ENCODE results near the gene SEZ6L. TPM values are rescaled to one million over a fixed set of nuclear protein-coding genes. Genes with fewer than 3 reads are reported as not detected.

Gene SEZ6L
- total RNA-seq, 2 donors from 2014 or later = 0.09 to 0.14 TPM

DNA sequence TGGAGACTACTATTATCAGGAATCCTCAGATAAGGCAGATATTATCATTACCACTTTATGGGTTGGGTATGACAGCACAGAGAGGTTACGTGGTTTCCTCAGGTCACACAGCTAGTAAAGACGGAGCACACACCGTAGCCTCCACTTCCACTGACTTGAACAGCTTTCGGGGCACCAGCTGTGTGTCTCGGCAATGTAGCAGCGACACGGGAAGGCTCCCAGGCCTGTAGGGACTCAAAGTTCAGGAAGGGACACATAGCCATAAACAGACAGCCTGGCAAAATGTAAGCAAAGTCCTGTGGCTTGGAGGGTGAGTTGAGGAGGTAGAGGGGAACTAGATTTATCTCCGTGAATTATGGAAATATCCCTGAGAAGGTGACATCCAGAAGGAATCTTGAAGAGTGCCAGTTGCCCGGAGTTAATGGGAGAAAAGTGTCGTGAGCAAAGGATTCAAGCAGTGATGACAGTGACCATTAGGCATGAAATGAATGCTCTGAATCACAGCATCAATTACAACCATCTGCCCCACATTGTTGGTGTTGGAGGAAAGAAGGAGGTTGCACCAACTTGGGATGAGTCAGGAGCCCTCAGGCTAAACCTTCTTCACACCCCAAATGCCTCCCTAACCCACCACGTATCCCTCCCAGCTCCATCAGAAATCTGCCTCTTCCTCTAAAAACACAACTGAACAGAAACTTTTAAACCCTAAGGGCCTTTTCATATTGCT is 153.1 kb downstream of the SEZ6L start:
- intact Hi-C loops (cut with DNase I) = no loop called here
- no peak for DNase-seq (ENCODE audit: low spot score)

- DNase-seq (ENCODE audit: low spot score) = no peak
- intact Hi-C loops (cut with DNase I) = no loop called here
Measured at GRCh38 chr22:26323013-26323412, 153.8 kb downstream of the SEZ6L start.

DNA sequence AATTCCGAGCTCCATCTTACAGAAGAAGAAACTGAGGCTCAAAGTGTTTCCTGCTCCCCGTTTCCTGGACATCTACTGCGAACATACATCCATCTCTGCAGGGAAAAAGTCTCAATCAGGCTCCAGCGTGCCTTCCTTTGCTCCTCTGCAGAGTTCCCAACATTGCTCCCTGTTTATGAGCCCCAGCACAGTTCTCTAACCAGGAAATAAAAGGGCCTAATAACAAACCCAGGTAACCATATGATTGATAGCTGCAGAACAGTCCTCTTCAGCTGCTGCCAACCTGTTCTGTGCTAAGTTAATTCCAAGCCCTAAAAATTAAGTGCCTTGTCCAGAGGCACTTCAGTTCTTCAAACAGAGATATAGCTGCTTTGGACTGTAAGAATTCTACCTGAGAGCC is 154.9 kb downstream of the SEZ6L start:
- no peak for DNase-seq (ENCODE audit: low spot score)
- intact Hi-C loops (cut with DNase I) = no loop called here

DNA sequence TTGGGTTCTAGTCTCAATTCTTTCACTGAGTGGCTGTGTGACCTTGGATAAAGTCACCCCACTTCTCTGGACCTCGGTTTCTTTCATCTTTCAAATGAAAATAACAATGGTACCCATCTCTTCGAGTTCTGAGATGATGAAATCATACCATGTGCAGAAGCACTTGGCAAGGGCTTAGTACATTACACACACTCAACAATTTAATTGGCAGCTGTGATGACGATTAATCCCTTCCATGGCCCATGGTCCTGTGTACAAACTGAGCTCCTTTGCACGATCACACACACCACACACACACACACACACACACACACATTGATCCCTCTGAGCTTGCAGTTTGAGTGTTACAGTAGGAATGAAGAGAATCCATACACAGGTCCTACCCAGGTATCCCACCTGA is 156.4 kb downstream of the SEZ6L start:
- DNase-seq (ENCODE audit: low spot score) = no peak
- intact Hi-C loops (cut with DNase I) = no loop called here

DNA sequence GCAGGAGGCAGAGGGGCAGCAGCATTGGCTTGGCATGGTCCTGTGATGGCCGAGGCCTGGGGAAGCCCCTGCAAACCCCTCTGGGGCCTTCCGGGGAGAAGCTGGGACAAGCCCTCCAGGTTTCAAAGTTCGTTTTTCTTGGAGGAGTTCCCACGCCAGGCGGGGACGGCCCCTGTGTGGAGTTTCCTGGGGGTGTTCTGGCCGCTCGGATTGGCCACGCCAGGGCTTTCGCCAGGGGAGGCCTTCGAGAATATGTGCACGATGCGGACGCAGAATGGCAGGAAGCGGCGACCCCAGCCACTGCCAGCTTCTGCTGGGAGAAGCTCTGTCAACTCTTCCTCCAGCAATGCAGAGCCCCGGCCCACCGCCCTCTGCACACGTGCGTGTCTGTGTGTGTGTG is 157.5 kb downstream of the SEZ6L start:
- DNase-seq (ENCODE audit: low spot score) = no peak
- intact Hi-C loops (cut with DNase I) = no loop called here

- no peak for DNase-seq (ENCODE audit: low spot score)
- intact Hi-C loops (cut with DNase I) = no loop called here
Measured at GRCh38 chr22:26327306-26327705, 158.0 kb downstream of the SEZ6L start.

- DNase-seq (ENCODE audit: low spot score) = no peak
- intact Hi-C loops (cut with DNase I) = no loop called here
Measured at GRCh38 chr22:26328221-26328620, 159.0 kb downstream of the SEZ6L start.

DNA sequence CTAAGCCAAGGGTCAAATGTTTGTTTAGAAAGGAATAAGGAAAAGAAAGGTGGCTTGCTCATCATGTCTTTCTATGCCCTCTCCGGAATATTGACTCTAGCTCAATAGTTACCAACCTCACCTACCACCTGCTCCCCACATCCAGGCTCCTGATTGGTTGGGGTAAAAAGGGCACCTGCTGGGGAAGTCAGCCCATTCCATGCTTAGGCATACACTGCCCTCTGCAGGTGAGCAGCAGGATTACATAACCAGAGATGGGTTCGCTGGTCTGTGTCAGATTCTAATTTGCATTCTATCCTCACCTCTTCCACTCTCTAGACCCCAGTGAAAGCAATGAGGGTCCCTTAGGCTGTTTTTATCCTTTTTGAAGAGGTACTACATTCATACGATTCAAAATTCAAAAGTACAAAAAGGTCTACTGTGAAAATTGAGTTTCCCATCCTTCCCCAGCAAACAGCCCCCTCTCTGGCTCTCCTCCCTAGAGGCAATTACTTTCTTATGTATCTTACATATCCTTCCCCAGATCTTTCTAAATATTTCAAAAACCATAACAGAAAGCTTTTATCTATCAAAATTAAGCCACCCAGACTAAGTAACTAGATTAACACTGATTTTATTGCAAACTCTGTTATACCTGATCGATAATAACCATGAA is 161.8 kb downstream of the SEZ6L start:
- intact Hi-C loops (cut with DNase I) = no loop called here
- no peak for DNase-seq (ENCODE audit: low spot score)

DNA sequence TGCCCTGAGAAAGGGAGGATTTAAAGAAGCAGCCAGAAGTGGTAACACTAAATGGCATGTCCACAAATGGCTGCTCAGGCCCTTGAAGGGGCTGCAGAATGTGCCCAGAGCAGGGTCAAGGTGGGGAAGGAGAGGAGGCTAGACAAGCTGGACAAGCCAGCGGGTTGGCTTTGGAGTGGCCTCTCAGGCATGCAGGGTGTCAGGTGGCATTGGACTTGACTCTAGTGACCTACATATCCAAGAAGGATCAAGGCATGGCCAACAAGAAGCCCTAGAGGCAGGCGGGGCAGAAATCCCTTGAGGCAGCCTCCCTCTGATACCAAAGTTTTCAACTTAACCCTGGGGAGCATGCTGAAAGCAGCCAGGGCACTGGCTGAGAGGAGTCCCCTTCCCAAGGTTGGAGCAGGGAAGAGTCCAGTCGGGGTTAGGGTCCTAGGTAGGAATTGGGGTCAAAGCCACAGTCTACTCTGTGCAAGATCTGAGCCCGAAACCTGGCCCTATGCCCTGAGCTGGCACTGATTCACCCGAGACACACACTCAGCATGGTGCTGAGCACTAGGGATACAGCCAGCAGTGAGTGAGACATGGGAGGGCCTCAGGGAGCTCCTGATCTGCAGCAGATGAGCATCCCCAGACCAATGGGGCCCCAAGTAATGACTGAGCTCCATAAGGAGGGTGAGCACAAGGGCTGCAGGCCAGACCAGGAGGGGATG is 164.0 kb downstream of the SEZ6L start:
- intact Hi-C loops (cut with DNase I) = no loop called here
- DNase-seq (ENCODE audit: low spot score) = no peak

GRCh38 chr22:26334232-26334631 is 165.0 kb downstream of the SEZ6L start:
- intact Hi-C loops (cut with DNase I) = no loop called here
- no peak for DNase-seq (ENCODE audit: low spot score)

DNA sequence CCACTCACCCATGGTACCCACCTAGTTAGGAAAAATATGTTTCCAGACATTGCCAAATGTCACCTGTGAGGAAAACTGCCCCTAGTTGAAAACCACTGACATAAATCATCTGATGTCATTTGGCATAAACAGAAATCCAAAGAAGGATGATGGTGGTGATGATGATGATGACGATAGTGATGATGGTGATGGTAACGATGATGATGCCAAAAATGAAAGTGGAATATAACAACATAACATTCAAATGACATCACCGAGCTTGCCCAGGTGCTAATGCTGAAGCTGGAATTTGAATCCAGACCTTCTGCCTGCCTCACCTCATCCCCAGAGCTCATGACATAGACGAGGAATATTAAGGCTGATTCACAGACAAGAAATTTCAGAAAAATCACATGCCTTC is 167.5 kb downstream of the SEZ6L start:
- DNase-seq (ENCODE audit: low spot score) = no peak
- intact Hi-C loops (cut with DNase I) = no loop called here

GRCh38 chr22:26339755-26340154 is 170.5 kb downstream of the SEZ6L start:
- intact Hi-C loops (cut with DNase I) = no loop called here
- DNase-seq (ENCODE audit: low spot score) = no peak

GRCh38 chr22:26342745-26343410 is 173.6 kb downstream of the SEZ6L start:
- intact Hi-C loops (cut with DNase I) = no loop called here
- no peak for DNase-seq (ENCODE audit: low spot score)

GRCh38 chr22:26345496-26345895 is 176.2 kb downstream of the SEZ6L start:
- intact Hi-C loops (cut with DNase I) = no loop called here
- DNase-seq (ENCODE audit: low spot score) = no peak

DNA sequence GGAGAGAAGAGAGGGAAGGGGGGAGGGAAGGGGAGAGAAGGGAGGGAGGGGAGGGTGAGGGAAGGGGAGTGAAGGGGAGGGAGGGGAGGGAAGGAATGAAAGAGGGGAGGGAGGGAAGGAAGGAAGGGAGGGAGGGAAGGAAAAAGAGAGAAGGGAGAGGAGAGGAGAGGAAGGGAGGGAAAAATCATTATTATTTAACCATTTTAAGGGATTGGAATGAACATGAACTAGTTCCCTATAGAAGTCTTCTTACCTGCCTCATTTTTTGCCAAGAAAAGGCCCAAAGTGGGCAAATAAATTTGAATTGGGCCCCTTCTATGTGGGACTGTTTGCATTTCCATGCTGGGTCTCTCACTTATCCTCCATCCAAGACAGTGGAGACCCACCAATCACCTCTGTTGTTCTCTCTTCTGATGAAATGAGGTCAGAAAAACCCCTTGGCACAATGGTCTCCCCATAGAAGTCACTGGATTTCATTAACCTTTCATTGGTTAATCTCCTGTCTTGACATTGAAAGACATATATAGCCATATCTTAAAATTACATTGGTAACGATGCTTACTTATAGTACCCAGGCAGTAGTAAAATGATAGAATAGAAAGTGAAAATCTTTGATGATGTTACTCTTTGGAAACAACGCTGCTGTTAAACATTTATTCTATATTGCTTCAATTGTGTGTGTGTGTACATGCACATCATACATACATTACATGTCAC is 179.7 kb downstream of the SEZ6L start:
- intact Hi-C loops (cut with DNase I) = no loop called here
- DNase-seq (ENCODE audit: low spot score) = no peak

DNA sequence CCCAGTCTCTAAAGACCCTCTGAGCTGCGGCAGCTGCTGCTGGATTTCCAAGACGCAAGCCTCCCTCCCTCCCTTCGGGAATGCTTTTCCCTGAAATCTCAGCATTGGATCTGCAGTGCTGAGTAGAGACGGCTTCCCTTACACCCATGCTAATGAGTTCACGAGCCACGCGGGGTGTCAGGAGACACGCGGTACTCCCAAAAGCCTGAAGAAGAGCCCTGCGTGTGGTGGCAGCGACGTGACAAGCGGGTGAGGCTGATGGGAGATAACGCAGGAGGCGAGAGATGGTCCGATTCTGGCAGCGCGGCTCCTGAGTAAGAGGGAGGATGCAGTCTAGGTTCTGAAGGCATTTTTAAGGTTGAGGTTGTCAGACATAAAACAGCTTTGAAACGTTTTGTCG is 185.4 kb downstream of the SEZ6L start:
- DNase-seq (ENCODE audit: low spot score) = no peak
- intact Hi-C loops (cut with DNase I) = loop anchor here in 1 of 2 donors (5.0 kb wide), 1 partner anchor 582 kb away; no protein-coding TSS in a partner anchor

- intact Hi-C loops (cut with DNase I) = loop anchor here in 1 of 2 donors (5.0 kb wide), 1 partner anchor 585 kb away; no protein-coding TSS in a partner anchor
- DNase-seq (ENCODE audit: low spot score) = no peak
Measured at GRCh38 chr22:26357281-26357680, 188.0 kb downstream of the SEZ6L start.

DNA sequence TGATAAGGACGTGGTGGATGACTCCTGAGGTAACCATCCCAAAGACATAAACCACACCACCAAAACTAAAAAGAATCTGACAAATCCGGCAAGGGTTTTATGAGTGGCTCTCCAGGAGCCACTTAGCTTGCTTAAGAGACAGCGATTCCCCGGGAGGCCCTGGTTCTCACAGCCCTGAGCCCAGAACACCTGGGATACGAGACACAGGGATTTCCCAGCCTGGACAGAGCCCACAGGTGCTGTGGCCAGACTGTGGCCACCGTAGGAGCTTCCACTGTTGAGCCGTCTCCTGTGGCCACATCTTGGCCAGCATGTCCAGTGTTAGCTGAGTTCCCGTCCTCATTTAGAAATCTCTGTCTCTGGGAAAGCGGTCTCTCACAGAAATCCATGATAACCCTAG is 188.6 kb downstream of the SEZ6L start:
- DNase-seq (ENCODE audit: low spot score) = no peak
- intact Hi-C loops (cut with DNase I) = loop anchor here in 1 of 2 donors (5.0 kb wide), 1 partner anchor 586 kb away; no protein-coding TSS in a partner anchor

GRCh38 chr22:26359156-26359555 is 189.9 kb downstream of the SEZ6L start:
- intact Hi-C loops (cut with DNase I) = loop anchor here in 1 of 2 donors (5.0 kb wide), 1 partner anchor 587 kb away; no protein-coding TSS in a partner anchor
- DNase-seq (ENCODE audit: low spot score) = no peak

All from posterior vena cava (tissue), 2 donors.